Testis (tissue), 5 donors: ENCODE measurements around the gene AIG1. TPM values are rescaled to one million over a fixed set of nuclear protein-coding genes. Genes with fewer than 3 reads are reported as not detected.
"Not testable (repeated sequence)": the region's sequence is repeated elsewhere in the genome, so short reads cannot be mapped to it uniquely, and the experiment has no call there.

ENCODE experiments used
- DNase-seq: peaks from one replicate; pipeline ENCODE4 v3.0.0-alpha.2; 2019
- H3K27ac ChIP-seq, 2 donors: fragments of 200-600 bp; sonication (generic); one replicate each; pipeline ENCODE4 v1.5.1; 2019
- H3K27me3 ChIP-seq: fragments of 200-600 bp; sonication (generic); one replicate; pipeline ENCODE4 v1.5.1; 2019
- H3K36me3 ChIP-seq: fragments of 200-600 bp; sonication (generic); one replicate; pipeline ENCODE4 v1.5.1; 2017; ENCODE audit warnings: low read depth; ENCODE audit errors: missing control alignments
- H3K4me1 ChIP-seq: fragments of 200-600 bp; sonication (generic); one replicate; pipeline ENCODE4 v1.5.1; 2019
- H3K4me3 ChIP-seq, 2 donors: fragments of 200-600 bp; sonication (generic); one replicate each; pipeline ENCODE4 v1.5.1; 2017 to 2019
- H3K9me3 ChIP-seq: fragments of 200-600 bp; sonication (generic); one replicate; pipeline ENCODE4 v1.5.1; 2017
- CTCF ChIP-seq, 3 experiments: fragments of 450-650 bp in 2 of 3; fragments of 200-600 bp in 1 of 3; sonication (generic) in 1 of 3; IDR thresholded peaks; one replicate each; pipeline ENCODE4 v1.5.1; 2016 to 2019; ENCODE audit warnings: antibody characterized with exemption in 3 of 3, mild to moderate bottlenecking in 2 of 3, moderate library complexity in 1 of 3
- POLR2A ChIP-seq: fragments of 450-650 bp; IDR thresholded peaks from one replicate; pipeline ENCODE4 v1.6.1; 2017; ENCODE audit warnings: antibody characterized with exemption, mild to moderate bottlenecking, moderate library complexity
- WGBS, 2 donors: methylation state at CpG; one replicate each; pipeline ENCODE4 v1.1.5; 2018; 5-methylcytosine and 5-hydroxymethylcytosine counted together
- intact Hi-C: fragments of 100-400 bp; cut with DNase I; formaldehyde crosslinking; loops from one replicate; pipeline ENCODE4 v1.15.1; 2023; ENCODE audit warnings: low total_unique reads
- long read RNA-seq, 2 donors: transcript quantifications; one replicate each; lab custom pipeline, GENCODE V29; 2026
- polyA plus RNA-seq: library from polyadenylated mRNA; stranded (reverse); fragments of 350-450 nt; fragmentation: Illumina TruSeq; extraction: RNeasy Lipid Tissue Mini Kit (QIAGEN cat#74804); gene quantifications from one replicate; pipeline ENCODE4 v1.2.3, GENCODE V29; 2014; ENCODE audit warnings: low read depth, low replicate concordance; ENCODE audit not compliant: insufficient read depth
- total RNA-seq, 2 donors: library from RNA; depleted of rRNA; stranded (reverse); fragments of >200 nt; gene quantifications; one replicate each; pipeline ENCODE4 v1.2.3, GENCODE V29; 2016

Gene AIG1
- total RNA-seq = 10 to 100 TPM; 50.7 to 57.9 TPM
- 39.6 TPM for polyA plus RNA-seq
- long read RNA-seq, donor 1, transcript AIG1-202 (6 exons, 1,395 nt) = major isoform, 13 of 38 reads
- long read RNA-seq, donor 1, partial matches to known transcripts = 22 of 38 reads
- long read RNA-seq, donor 1, other reads (novel, unspliced or antisense) = 0 of 38 reads
- long read RNA-seq, donor 2, transcript AIG1-202 (6 exons, 1,395 nt) = major isoform, 9 of 9 reads
- long read RNA-seq, donor 2, partial matches to known transcripts = 0 of 9 reads
- long read RNA-seq, donor 2, other reads (novel, unspliced or antisense) = 0 of 9 reads

- WGBS, 2 donors = 7 to 34% methylated on average over 3 to 38 of the region's 50 CpGs
- Histone ChIP-seq H3K4me3 (peak within 1 kb of the TSS; percentile 86 to 96), H3K4me1 (peaks cover 10% of the 10 kb centered on the region), H3K36me3 (no peaks in the 10 kb centered on the region), H3K9me3 (no peaks in the 10 kb centered on the region), H3K27me3 (no peaks in the 10 kb centered on the region), H3K27ac (peak within 1 kb of the TSS; percentile 91 to 95)
- intact Hi-C loops = no loop called here
- TF ChIP-seq CTCF (IDR thresholded peaks at IDR 0.05) (no peak), POLR2A (no peak)
- peak; percentile 66 for DNase-seq
Observed at GRCh38 chr6:143060806-143061596, at the start of gene AIG1. Gene AIG1 (plus strand): TSS chr6:143060889. CDS start chr6:143060926, 37 bp downstream.

GRCh38 chr6:143014764-143015163, 45.9 kb upstream of the AIG1 start:
- no peaks in the 10 kb centered on the region for H3K36me3 ChIP-seq
- no peaks in the 10 kb centered on the region for H3K4me1 ChIP-seq
- H3K4me3 ChIP-seq = no peak overlapping the region
- intact Hi-C loops = no loop called here
- WGBS, 2 donors = 85 to 88% methylated on average over 2 of the region's 2 CpGs
- H3K9me3 ChIP-seq = no peaks in the 10 kb centered on the region
- H3K27me3 ChIP-seq = no peaks in the 10 kb centered on the region
- H3K27ac ChIP-seq = no peak overlapping the region
- no peak for DNase-seq
- TF ChIP-seq POLR2A = no peak
- no peak for TF ChIP-seq CTCF (IDR thresholded peaks at IDR 0.05)

- Histone ChIP-seq H3K27ac (no peak overlapping the region), H3K27me3 (no peaks in the 10 kb centered on the region), H3K4me1 (no peaks in the 10 kb centered on the region), H3K36me3 (no peaks in the 10 kb centered on the region), H3K9me3 (no peaks in the 10 kb centered on the region), H3K4me3 (no peak overlapping the region)
- TF ChIP-seq CTCF (IDR thresholded peaks at IDR 0.05) = no peak
- no peak for TF ChIP-seq POLR2A
- 86 to 88% methylated on average over 4 of the region's 4 CpGs for WGBS, 2 donors
- intact Hi-C loops = no loop called here
- DNase-seq = no peak
Observed at GRCh38 chr6:143015300-143015706, 45.4 kb upstream of the AIG1 start.

- H3K27me3 ChIP-seq = no peaks in the 10 kb centered on the region
- H3K36me3 ChIP-seq = no peaks in the 10 kb centered on the region
- DNase-seq = no peak
- WGBS, 2 donors = 58 to 61% methylated on average over 5 of the region's 5 CpGs
- no peaks in the 10 kb centered on the region for H3K9me3 ChIP-seq
- H3K4me3 ChIP-seq = no peak overlapping the region
- no peaks in the 10 kb centered on the region for H3K4me1 ChIP-seq
- no peak overlapping the region for H3K27ac ChIP-seq
- intact Hi-C loops = no loop called here
- no peak for TF ChIP-seq POLR2A
- TF ChIP-seq CTCF (IDR thresholded peaks at IDR 0.05) = no peak
Observed at GRCh38 chr6:143018955-143019354, 41.7 kb upstream of the AIG1 start.

GRCh38 chr6:143020862-143021261, 39.8 kb upstream of the AIG1 start:
- intact Hi-C loops, H3K4me3 ChIP-seq, H3K27ac ChIP-seq, H3K27me3 ChIP-seq, H3K9me3 ChIP-seq, H3K36me3 ChIP-seq, H3K4me1 ChIP-seq, DNase-seq: not testable (repeated sequence)
- WGBS, 2 donors = 54 to 70% methylated on average over 2 of the region's 2 CpGs
